Fibroblast of lung (primary cell): ENCODE data around the gene NUP62.

Source experiments
- EZH2 ChIP-seq: IDR thresholded peaks from 2 replicates; pipeline ENCODE4 v1.5.1; 2012; ENCODE audit warnings: low read length, control low read depth, mild to moderate bottlenecking; ENCODE audit errors: missing control alignments
- TF ChIP-seq, protein P1 (sequence below), 2 donors: IDR thresholded peaks in 1 of 2; conservative IDR thresholded peaks in 1 of 2; 1 replicate in 1 of 2; 2 replicates in 1 of 2; pipeline ENCODE4 v1.5.1; 2011 to 2012; ENCODE audit warnings: low read length in 2 of 2, control low read depth in 1 of 2, inconsistent platforms in 1 of 2, low read depth in 1 of 2, mild to moderate bottlenecking in 1 of 2

DNA sequence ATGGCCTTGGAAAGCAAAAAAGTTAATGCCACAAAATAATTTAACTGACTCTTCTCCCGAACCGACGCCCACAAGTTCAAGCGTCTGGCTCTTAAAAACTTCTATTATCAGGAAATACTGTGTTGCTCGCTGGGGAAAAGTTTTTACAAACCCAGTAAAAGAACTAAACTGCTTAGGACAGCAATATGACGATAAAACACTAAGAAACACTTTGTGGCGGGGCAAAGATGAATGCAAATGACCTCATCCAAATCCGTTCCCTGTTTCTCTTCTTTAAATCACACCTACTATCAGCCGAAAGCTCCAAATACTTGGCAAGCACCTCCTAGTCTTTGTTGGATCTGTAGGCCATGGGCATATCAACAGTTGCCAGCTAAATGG, 26.8 kb upstream of the NUP62 start:
- TF ChIP-seq, protein P1, sequence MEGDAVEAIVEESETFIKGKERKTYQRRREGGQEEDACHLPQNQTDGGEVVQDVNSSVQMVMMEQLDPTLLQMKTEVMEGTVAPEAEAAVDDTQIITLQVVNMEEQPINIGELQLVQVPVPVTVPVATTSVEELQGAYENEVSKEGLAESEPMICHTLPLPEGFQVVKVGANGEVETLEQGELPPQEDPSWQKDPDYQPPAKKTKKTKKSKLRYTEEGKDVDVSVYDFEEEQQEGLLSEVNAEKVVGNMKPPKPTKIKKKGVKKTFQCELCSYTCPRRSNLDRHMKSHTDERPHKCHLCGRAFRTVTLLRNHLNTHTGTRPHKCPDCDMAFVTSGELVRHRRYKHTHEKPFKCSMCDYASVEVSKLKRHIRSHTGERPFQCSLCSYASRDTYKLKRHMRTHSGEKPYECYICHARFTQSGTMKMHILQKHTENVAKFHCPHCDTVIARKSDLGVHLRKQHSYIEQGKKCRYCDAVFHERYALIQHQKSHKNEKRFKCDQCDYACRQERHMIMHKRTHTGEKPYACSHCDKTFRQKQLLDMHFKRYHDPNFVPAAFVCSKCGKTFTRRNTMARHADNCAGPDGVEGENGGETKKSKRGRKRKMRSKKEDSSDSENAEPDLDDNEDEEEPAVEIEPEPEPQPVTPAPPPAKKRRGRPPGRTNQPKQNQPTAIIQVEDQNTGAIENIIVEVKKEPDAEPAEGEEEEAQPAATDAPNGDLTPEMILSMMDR (conservative IDR thresholded peaks at IDR 0.05 in 1 of 2, IDR thresholded peaks at IDR 0.05 in 1 of 2; ENCODE audit: low read depth in 1 of 2, low read length in 2 of 2) = no peak
- TF ChIP-seq EZH2 = no peak
